H9 (cell line): ENCODE measurements around the gene RNF149. TPM values are rescaled to one million over a fixed set of nuclear protein-coding genes. Genes with fewer than 3 reads are reported as not detected.

Source experiments
- DNase-seq: peaks from one replicate; pipeline ENCODE4 v3.0.0-alpha.2; 2017
- H2AFZ ChIP-seq: one replicate; pipeline ENCODE4 v1.6.1; 2013; ENCODE audit warnings: mild to moderate bottlenecking, low read length, control low read depth, moderate library complexity
- H2AK5ac ChIP-seq: 2 replicates; pipeline ENCODE4 v1.6.1; 2013; ENCODE audit warnings: low read length, control low read depth, mixed read lengths; ENCODE audit not compliant: insufficient read length
- H2BK120ac ChIP-seq: one replicate; pipeline ENCODE4 v1.6.1; 2013; ENCODE audit warnings: low read depth, mild to moderate bottlenecking, low read length, control low read depth, inconsistent platforms; ENCODE audit not compliant: poor library complexity, severe bottlenecking
- H2BK12ac ChIP-seq: 2 replicates; pipeline ENCODE4 v1.6.1; 2013; ENCODE audit warnings: low read length, control low read depth, mixed read lengths, low read depth; ENCODE audit not compliant: insufficient read length
- H2BK15ac ChIP-seq: 2 replicates; pipeline ENCODE4 v1.6.1; 2013; ENCODE audit warnings: low read depth, low read length, control low read depth
- H2BK20ac ChIP-seq: one replicate; pipeline ENCODE4 v1.6.1; 2013; ENCODE audit warnings: low read depth, mild to moderate bottlenecking, low read length, control low read depth, inconsistent platforms; ENCODE audit not compliant: poor library complexity, severe bottlenecking
- H2BK5ac ChIP-seq: 2 replicates; pipeline ENCODE4 v1.6.1; 2013; ENCODE audit warnings: low read length, control low read depth, mixed read lengths; ENCODE audit not compliant: insufficient read length
- H3K14ac ChIP-seq: 2 replicates; pipeline ENCODE4 v1.6.1; 2013; ENCODE audit warnings: low read length, control low read depth; ENCODE audit not compliant: insufficient read depth
- H3K18ac ChIP-seq: 2 replicates; pipeline ENCODE4 v1.6.1; 2013; ENCODE audit warnings: low read depth, mild to moderate bottlenecking, mixed read lengths, low read length, control low read depth; ENCODE audit not compliant: insufficient read length
- H3K23ac ChIP-seq: 2 replicates; pipeline ENCODE4 v1.6.1; 2013; ENCODE audit warnings: low read length, control low read depth, mixed read lengths, low read depth; ENCODE audit not compliant: insufficient read length
- H3K23me2 ChIP-seq: 2 replicates; pipeline ENCODE4 v1.6.1; 2013; ENCODE audit warnings: low read depth, mild to moderate bottlenecking, mixed read lengths, low read length, control low read depth; ENCODE audit not compliant: insufficient read length, poor library complexity, severe bottlenecking
- H3K27ac ChIP-seq: 2 replicates; pipeline ENCODE4 v1.5.1; 2013; ENCODE audit warnings: low read length, control low read depth, mixed read lengths, low read depth; ENCODE audit not compliant: insufficient read length
- H3K27me3 ChIP-seq: 2 replicates; pipeline ENCODE4 v1.6.1; 2013; ENCODE audit warnings: low read length, control low read depth, inconsistent platforms; ENCODE audit not compliant: insufficient read depth
- H3K4ac ChIP-seq: 2 replicates; pipeline ENCODE4 v1.6.1; 2013; ENCODE audit warnings: low read depth, mild to moderate bottlenecking, control low read depth, inconsistent platforms, low read length, moderate library complexity
- H3K4me1 ChIP-seq: 2 replicates; pipeline ENCODE4 v1.6.1; 2013; ENCODE audit warnings: low read length, control low read depth, inconsistent platforms; ENCODE audit not compliant: insufficient read depth
- H3K4me2 ChIP-seq: 2 replicates; pipeline ENCODE4 v1.6.1; 2013; ENCODE audit warnings: low read length, control low read depth, mixed read lengths; ENCODE audit not compliant: insufficient read length, insufficient read depth
- H3K56ac ChIP-seq: 2 replicates; pipeline ENCODE4 v1.6.1; 2013; ENCODE audit warnings: low read depth, mild to moderate bottlenecking, mixed read lengths, low read length, control low read depth; ENCODE audit not compliant: insufficient read length
- H3K79me1 ChIP-seq: 2 replicates; pipeline ENCODE4 v1.6.1; 2013; ENCODE audit warnings: low read depth, mild to moderate bottlenecking, moderate library complexity, low read length, control low read depth, inconsistent platforms; ENCODE audit not compliant: insufficient read depth, poor library complexity, severe bottlenecking
- H3K79me2 ChIP-seq: 2 replicates; pipeline ENCODE4 v1.6.1; 2013; ENCODE audit warnings: low read length, control low read depth, inconsistent platforms; ENCODE audit not compliant: insufficient read depth
- H3K9ac ChIP-seq: 2 replicates; pipeline ENCODE4 v1.6.1; 2013; ENCODE audit warnings: low read length, control low read depth, mixed read lengths; ENCODE audit not compliant: insufficient read length; ENCODE audit errors: extremely low read depth
- H3K9me3 ChIP-seq: one replicate; pipeline ENCODE4 v1.6.1; 2013; ENCODE audit warnings: low read depth, low read length, inconsistent platforms; ENCODE audit not compliant: control insufficient read depth
- H3T11ph ChIP-seq: one replicate; pipeline ENCODE4 v1.6.1; 2013; ENCODE audit warnings: mild to moderate bottlenecking, low read length, control low read depth, inconsistent platforms
- H4K20me1 ChIP-seq: one replicate; pipeline ENCODE4 v1.6.1; 2013; ENCODE audit not compliant: control insufficient read depth, insufficient read length, insufficient read depth
- H4K5ac ChIP-seq: 2 replicates; pipeline ENCODE4 v1.6.1; 2013; ENCODE audit warnings: low read depth, mild to moderate bottlenecking, mixed read lengths, low read length, control low read depth; ENCODE audit not compliant: insufficient read length
- H4K8ac ChIP-seq: replicated peaks from 2 replicates; pipeline ENCODE4 v1.6.1; 2013; ENCODE audit warnings: low read length, control low read depth, mixed read lengths, low read depth; ENCODE audit not compliant: insufficient read length
- H4K91ac ChIP-seq: 2 replicates; pipeline ENCODE4 v1.6.1; 2013; ENCODE audit warnings: low read depth, mild to moderate bottlenecking, moderate library complexity, mixed read lengths, low read length, control low read depth; ENCODE audit not compliant: insufficient read length
- H3K27ac Mint-ChIP-seq, 3 experiments: 2 replicates in 2 of 3; 3 replicates in 1 of 3; pipeline ENCODE4 v1.8.0; 2020 to 2021; ENCODE audit warnings: mixed read lengths in 3 of 3, mild to moderate bottlenecking in 1 of 3, moderate library complexity in 1 of 3
- H3K27me3 Mint-ChIP-seq: 2 replicates; pipeline ENCODE4 v1.8.0; 2021; ENCODE audit warnings: low read depth, mild to moderate bottlenecking, moderate library complexity, mixed read lengths
- H3K36me3 Mint-ChIP-seq, 3 experiments: 2 replicates in 2 of 3; 3 replicates in 1 of 3; pipeline ENCODE4 v1.8.0; 2020 to 2021; ENCODE audit warnings: low read depth in 3 of 3, mixed read lengths in 3 of 3; ENCODE audit not compliant: insufficient read depth in 1 of 3
- H3K4me1 Mint-ChIP-seq, 2 experiments: 2 replicates each; pipeline ENCODE4 v1.8.0; 2020; ENCODE audit warnings: mixed read lengths in 2 of 2
- H3K4me3 Mint-ChIP-seq, 2 experiments: 2 replicates in 1 of 2; 3 replicates in 1 of 2; pipeline ENCODE4 v1.8.0; 2020 to 2021; ENCODE audit warnings: mild to moderate bottlenecking in 2 of 2, mixed read lengths in 2 of 2, moderate library complexity in 1 of 2
- H3K9me3 Mint-ChIP-seq, 2 experiments: 2 replicates in 1 of 2; 3 replicates in 1 of 2; pipeline ENCODE4 v1.8.0; 2020; ENCODE audit warnings: mild to moderate bottlenecking in 2 of 2, mixed read lengths in 2 of 2, moderate library complexity in 1 of 2
- CTCF ChIP-seq: fragments of 200-600 bp; sonication (generic); conservative IDR thresholded peaks from 3 replicates; pipeline ENCODE4 v1.8.0; 2021; ENCODE audit warnings: antibody characterized with exemption, mild to moderate bottlenecking
- total RNA-seq: library from RNA; stranded (reverse); gene quantifications from 2 replicates; pipeline ENCODE4 v1.2.1, GENCODE V29; 2021

RNF149 gene
- total RNA-seq, 1 experiment from 2014 or later, result 18.0 TPM

- Mint-ChIP-seq H3K9me3 (no peaks in the 10 kb centered on the region), H3K27me3 (peaks cover 3% of the 10 kb centered on the region; the same call in 1 of the 2 replicates), H3K36me3 (no peaks in the 10 kb centered on the region), H3K4me3 (no peak overlapping the region), H3K27ac (no peak overlapping the region), H3K4me1 (peaks cover 31 to 38% of the 10 kb centered on the region in 2 experiments)
- no peak overlapping the region for H2AK5ac ChIP-seq
- H2AFZ ChIP-seq, result no peak overlapping the region
- H3K56ac ChIP-seq, result no peak overlapping the region
- no peak overlapping the region for H3K9ac ChIP-seq
- no peak for TF ChIP-seq CTCF
- no peaks in the 10 kb centered on the region for H3K27me3 ChIP-seq
- no peak for DNase-seq
- H3K23me2 ChIP-seq, result no peaks in the 10 kb centered on the region
- H3K9me3 ChIP-seq, result no peaks in the 10 kb centered on the region
- H3K4ac ChIP-seq, result no peak overlapping the region
- H3K23ac ChIP-seq, result no peak overlapping the region
- no peak overlapping the region for H3T11ph ChIP-seq
- H4K91ac ChIP-seq, result no peak overlapping the region
- H3K4me1 ChIP-seq, result peaks cover 3% of the 10 kb centered on the region; the same call in 1 of the 2 replicates
- no peak overlapping the region for H2BK20ac ChIP-seq
- no peak overlapping the region for H4K8ac ChIP-seq
- no peak overlapping the region for H2BK12ac ChIP-seq
- no peaks in the 10 kb centered on the region for H3K79me1 ChIP-seq
- no peak overlapping the region for H3K14ac ChIP-seq
- no peaks in the 10 kb centered on the region for H3K79me2 ChIP-seq
- no peak overlapping the region for H3K18ac ChIP-seq
- no peak overlapping the region for H2BK120ac ChIP-seq
- no peak overlapping the region for H4K5ac ChIP-seq
- no peaks in the 10 kb centered on the region for H4K20me1 ChIP-seq
- no peak overlapping the region for H3K27ac ChIP-seq
- no peak overlapping the region for H2BK5ac ChIP-seq
- no peak overlapping the region for H3K4me2 ChIP-seq
- no peak overlapping the region for H2BK15ac ChIP-seq
These were observed 48.9 kb upstream of the RNF149 start for GRCh38 chr2:101357376-101357775.
